ENCODE measurements around the gene SH3D21.

The SH3D21 gene

DNA sequence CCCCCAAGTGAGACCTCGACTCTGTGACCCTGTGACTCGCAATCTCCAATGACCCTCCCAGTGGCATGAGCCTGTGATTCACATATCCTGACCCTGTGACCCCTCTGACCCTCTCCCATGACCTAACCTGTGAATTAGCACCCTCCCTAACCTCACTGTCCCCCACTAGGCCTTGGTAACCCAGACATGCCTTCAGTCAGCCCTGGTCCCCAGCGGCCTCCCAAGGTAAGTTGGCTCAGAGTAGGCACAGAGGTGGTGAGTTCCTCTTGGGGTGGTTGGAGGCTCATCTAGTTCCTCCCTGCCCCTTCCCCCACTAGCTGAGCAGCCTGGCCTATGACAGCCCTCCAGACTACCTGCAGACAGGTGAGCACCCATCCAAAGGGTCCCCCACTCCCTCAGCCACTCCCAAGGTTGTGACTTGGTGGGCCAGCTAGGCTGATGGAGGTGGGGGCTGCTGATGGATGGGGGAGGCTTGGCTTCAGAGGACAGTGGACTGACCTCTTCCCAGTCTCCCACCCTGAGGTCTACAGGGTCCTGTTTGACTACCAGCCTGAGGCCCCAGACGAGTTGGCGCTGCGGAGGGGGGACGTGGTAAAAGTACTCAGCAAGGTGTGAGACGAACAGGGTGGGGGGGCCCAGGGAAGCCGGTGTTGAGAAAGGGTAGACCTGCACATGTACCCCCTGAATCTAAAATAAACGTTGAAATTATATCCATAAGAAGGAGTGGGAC lies 1.6 kb downstream of the SH3D21 start:
- CTCF ChIA-PET: interaction anchor here (1.2 to 2.5 kb wide), 8 partner anchors 8 to 158 kb away, joined by 3 to 8 read pairs (median 6); partner anchors contain the start of gene TRAPPC3

DNA sequence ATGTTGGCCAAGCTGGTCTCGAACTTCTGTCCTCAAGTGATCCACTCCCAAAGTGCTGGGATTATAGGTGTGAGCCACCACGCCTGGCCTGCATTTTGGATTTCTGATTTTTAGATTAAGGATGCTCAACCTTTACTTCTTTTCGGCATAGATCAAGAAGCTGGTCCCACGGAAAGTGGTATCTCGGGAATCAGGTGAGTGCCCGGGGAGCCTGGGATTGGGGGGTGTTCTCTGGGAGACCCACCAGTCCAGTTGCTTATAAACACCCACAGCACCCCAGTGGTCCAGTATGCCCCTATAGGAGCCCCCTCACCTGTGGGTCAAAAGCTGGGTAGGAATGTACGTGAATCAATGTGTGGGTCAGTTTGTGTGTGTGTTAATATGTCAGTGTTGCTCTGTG lies 3.2 kb downstream of the SH3D21 start:
- TF ChIP-seq, protein P1, sequence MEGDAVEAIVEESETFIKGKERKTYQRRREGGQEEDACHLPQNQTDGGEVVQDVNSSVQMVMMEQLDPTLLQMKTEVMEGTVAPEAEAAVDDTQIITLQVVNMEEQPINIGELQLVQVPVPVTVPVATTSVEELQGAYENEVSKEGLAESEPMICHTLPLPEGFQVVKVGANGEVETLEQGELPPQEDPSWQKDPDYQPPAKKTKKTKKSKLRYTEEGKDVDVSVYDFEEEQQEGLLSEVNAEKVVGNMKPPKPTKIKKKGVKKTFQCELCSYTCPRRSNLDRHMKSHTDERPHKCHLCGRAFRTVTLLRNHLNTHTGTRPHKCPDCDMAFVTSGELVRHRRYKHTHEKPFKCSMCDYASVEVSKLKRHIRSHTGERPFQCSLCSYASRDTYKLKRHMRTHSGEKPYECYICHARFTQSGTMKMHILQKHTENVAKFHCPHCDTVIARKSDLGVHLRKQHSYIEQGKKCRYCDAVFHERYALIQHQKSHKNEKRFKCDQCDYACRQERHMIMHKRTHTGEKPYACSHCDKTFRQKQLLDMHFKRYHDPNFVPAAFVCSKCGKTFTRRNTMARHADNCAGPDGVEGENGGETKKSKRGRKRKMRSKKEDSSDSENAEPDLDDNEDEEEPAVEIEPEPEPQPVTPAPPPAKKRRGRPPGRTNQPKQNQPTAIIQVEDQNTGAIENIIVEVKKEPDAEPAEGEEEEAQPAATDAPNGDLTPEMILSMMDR (IDR thresholded peaks at IDR 0.05; ENCODE audit: insufficient read depth, low read length, missing control alignments): no peak
- no peak for DNase-seq (ENCODE audit: low read depth, low spot score)
- no peak overlapping the region for H3K4me3 ChIP-seq (ENCODE audit: low read depth, low read length)
- POLR2A ChIA-PET: interaction anchor here (0.6 to 1.7 kb wide), 2 partner anchors 9 to 14 kb away, joined by 3 read pairs; partner anchors contain the start of gene EVA1B
- CTCF ChIA-PET: interaction anchor here (0.5 to 3.0 kb wide), 8 partner anchors 9 to 175 kb away, joined by 3 to 20 read pairs (median 3); partner anchors contain the start of gene TRAPPC3

More for the DNA sequence above, 1.6 kb downstream of the SH3D21 start:
- TF ChIP-seq, protein P1 (IDR thresholded peaks at IDR 0.05; ENCODE audit: insufficient read depth, low read length, missing control alignments): no peak
- no peak for DNase-seq (ENCODE audit: low read depth, low spot score)
- POLR2A ChIA-PET: interaction anchor here (1.0 to 1.2 kb wide), 3 partner anchors 11 to 21 kb away, joined by 3 to 5 read pairs (median 4); partner anchors contain the start of gene EVA1B
- peak overlapping the region; percentile 87 for H3K4me3 ChIP-seq (ENCODE audit: low read depth, low read length)

DNA sequence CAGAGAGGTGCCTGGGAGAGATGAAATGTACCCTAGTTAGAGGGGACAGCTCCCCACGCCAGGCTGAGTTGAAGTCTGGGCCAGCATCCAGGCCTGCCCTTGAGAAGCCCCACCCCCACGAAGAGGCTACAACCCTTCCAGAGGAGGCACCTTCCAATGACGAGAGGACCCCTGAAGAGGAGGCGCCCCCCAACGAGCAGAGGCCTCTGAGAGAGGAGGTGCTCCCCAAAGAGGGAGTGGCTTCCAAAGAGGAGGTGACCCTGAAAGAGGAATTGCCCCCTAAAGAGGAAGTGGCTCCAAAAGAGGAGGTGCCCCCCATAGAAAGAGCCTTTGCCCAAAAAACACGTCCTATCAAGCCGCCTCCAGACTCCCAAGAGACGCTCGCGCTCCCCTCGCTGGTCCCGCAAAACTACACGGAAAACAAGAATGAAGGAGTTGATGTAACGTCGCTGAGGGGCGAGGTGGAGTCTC lies 14.2 kb downstream of the SH3D21 start:
- ChIA-PET POLR2A (interaction anchor here (1.1 to 2.4 kb wide), 3 partner anchors 14 to 30 kb away, joined by 4 to 13 read pairs (median 12); partner anchors contain the start of gene SH3D21), CTCF (interaction anchor here (0.6 kb wide), 1 partner anchor 222 kb away, joined by 3 read pairs; no protein-coding TSS in a partner anchor)
- peak overlapping the region; percentile 78; the same call in 1 of the 2 replicates for H3K4me3 ChIP-seq (ENCODE audit: low read depth, low read length)
- DNase-seq (ENCODE audit: low read depth, low spot score): no peak
- TF ChIP-seq, protein P1 (IDR thresholded peaks at IDR 0.05; ENCODE audit: insufficient read depth, low read length, missing control alignments): no peak

DNA sequence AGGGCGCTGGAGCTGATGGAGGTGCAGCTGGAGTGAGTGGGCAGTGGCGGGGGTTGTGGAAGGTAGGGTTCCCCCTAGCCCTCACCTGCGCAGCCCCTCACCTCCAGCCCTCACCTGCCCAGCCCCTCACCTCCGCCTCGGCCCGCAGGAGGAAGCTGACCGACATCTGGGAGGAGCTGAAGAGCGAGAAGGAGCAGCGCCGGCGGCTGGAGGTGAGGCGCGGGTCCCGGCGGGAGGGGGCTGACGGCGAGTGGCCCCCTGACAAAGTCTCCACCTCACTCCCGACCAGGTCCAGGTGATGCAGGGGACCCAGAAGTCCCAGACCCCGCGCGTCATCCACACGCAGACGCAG lies 14.6 kb downstream of the SH3D21 start:
- ChIA-PET CTCF (no interaction called here), POLR2A (interaction anchor here (0.6 to 2.4 kb wide), 3 partner anchors 14 to 80 kb away, joined by 3 to 13 read pairs (median 12); partner anchors contain the start of gene SH3D21)
- no peak for DNase-seq (ENCODE audit: low read depth, low spot score)
- TF ChIP-seq, protein P1 (IDR thresholded peaks at IDR 0.05; ENCODE audit: insufficient read depth, low read length, missing control alignments): no peak
- H3K4me3 ChIP-seq (ENCODE audit: low read depth, low read length): peak overlapping the region; percentile 78

DNA sequence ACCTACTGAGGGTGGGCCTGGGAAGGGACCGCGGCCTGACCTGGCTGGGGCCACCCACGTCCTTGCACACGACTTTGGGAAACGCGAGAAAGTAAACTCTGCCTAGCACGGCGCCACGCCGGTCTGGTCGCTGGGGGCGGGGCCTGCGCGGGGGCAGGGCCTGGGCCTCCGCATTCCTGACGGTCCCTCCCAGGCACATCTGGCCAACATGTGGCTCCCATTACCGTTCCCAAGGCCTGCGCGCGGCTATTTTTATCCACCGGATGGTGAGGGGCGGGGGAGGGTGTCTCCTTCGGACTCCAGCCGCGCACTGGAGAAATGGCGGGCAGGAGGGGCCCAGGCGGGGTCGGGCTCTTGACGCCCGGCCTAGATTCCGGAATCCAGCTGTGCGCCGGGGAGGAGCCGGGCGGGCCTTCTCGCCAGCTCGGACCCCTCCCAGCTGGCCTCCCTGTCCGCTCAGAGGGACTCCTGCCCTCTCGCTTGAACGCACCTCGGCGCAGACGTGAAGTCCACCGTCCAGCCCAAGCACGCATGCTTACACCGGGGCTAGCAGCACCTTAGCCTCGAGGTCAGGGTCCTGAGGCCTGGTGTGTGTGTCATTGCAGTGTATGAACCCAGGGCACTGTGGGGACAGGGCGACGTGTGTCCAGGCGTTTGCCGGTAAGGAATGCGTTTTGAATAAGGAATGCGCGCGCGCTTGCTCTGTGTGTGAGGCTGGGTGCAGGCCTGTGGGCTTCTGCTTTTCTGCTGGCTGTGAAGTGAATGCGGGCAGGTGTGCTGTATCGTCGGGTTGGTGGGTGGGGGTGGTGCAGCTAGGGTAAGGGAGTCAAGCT lies 15.2 kb downstream of the SH3D21 start:
- ChIA-PET POLR2A (interaction anchor here (0.6 to 3.0 kb wide), 8 partner anchors 15 to 172 kb away, joined by 3 to 19 read pairs (median 10); partner anchors contain the start of genes LSM10, SH3D21 and TRAPPC3), CTCF (interaction anchor here (0.8 to 3.5 kb wide), 6 partner anchors 21 to 102 kb away, joined by 3 to 15 read pairs (median 4); no protein-coding TSS in a partner anchor)
- TF ChIP-seq, protein P1 (IDR thresholded peaks at IDR 0.05; ENCODE audit: insufficient read depth, low read length, missing control alignments): no peak
- no peak for DNase-seq (ENCODE audit: low read depth, low spot score)
- peak overlapping the region; percentile 78 for H3K4me3 ChIP-seq (ENCODE audit: low read depth, low read length)

All from AG04449 (cell line).